GM21528 (cell line): Measurements from ENCODE around the gene UNC13B.

Source experiments
- ATAC-seq: cut with Tn5 transposase; IDR thresholded peaks from one replicate; pipeline ENCODE4 v1.9.1; 2021; ENCODE audit warnings: mild to moderate bottlenecking, moderate library complexity; ENCODE audit not compliant: unreplicated experiment, low FRiP score

Gene UNC13B

GRCh38 chr9:35414889-35415288 lies 253.1 kb downstream of the UNC13B start:
- ATAC-seq = no peak

GRCh38 chr9:35415402-35416097 lies 253.7 kb downstream of the UNC13B start:
- ATAC-seq = no peak

GRCh38 chr9:35416098-35416427 lies 254.3 kb downstream of the UNC13B start:
- ATAC-seq = no peak

- no peak for ATAC-seq
Measured at GRCh38 chr9:35422346-35422745, 260.5 kb downstream of the UNC13B start.

GRCh38 chr9:35422753-35423152 lies 260.9 kb downstream of the UNC13B start:
- ATAC-seq = no peak

- ATAC-seq = no peak
Measured at GRCh38 chr9:35423499-35423898, 261.7 kb downstream of the UNC13B start.

- ATAC-seq = no peak
Measured at GRCh38 chr9:35424356-35425352, 262.8 kb downstream of the UNC13B start.

GRCh38 chr9:35426627-35427026 lies 264.8 kb downstream of the UNC13B start:
- ATAC-seq = no peak

- ATAC-seq = no peak
Measured at GRCh38 chr9:35431467-35431866, 269.7 kb downstream of the UNC13B start.

- ATAC-seq = no peak
Measured at GRCh38 chr9:35432076-35432475, 270.3 kb downstream of the UNC13B start.

GRCh38 chr9:35436933-35437332 lies 275.1 kb downstream of the UNC13B start:
- ATAC-seq = no peak

- ATAC-seq = no peak
Measured at GRCh38 chr9:35446012-35446411, 284.2 kb downstream of the UNC13B start.

GRCh38 chr9:35448496-35448895 lies 286.7 kb downstream of the UNC13B start:
- no peak for ATAC-seq

- ATAC-seq = no peak
Measured at GRCh38 chr9:35452481-35452880, 290.7 kb downstream of the UNC13B start.

GRCh38 chr9:35453786-35454185 lies 292.0 kb downstream of the UNC13B start:
- no peak for ATAC-seq
